B cell (primary cell): Measurements from ENCODE around the gene SDK1. TPM values are rescaled to one million over a fixed set of nuclear protein-coding genes. Genes with fewer than 3 reads are reported as not detected.

Source experiments
- ATAC-seq: fragments of 200-7000 bp; cut with Tn5 transposase; one replicate; pipeline ENCODE4 v1.10.0; 2021; ENCODE audit warnings: low read depth, mild to moderate bottlenecking, moderate number of reproducible peaks, moderate library complexity
- CTCF ChIA-PET: fragments of 350-600 bp; sonication (Branson Sonifier 250); formaldehyde crosslinking; loops from one replicate; lab custom pipeline; 2021; ENCODE audit warnings: antibody characterized with exemption, inconsistent platforms; lab: Charles Lee
- POLR2A ChIA-PET: fragments of 350-600 bp; sonication (Branson Sonifier 250); formaldehyde crosslinking; loops from one replicate; lab custom pipeline; 2021; ENCODE audit warnings: antibody characterized with exemption; lab: Charles Lee
- DNase-seq: peaks from one replicate; pipeline ENCODE4 v3.0.0; 2013
- H2AFZ ChIP-seq: 2 replicates; pipeline ENCODE4 v1.6.1; 2012; ENCODE audit warnings: mild to moderate bottlenecking, low read depth, low read length; ENCODE audit not compliant: insufficient read depth, poor library complexity, severe bottlenecking
- H3K27ac ChIP-seq, 2 donors: 1 replicate in 1 of 2; 2 replicates in 1 of 2; pipeline ENCODE4 v1.5.1; 2012 to 2013; ENCODE audit warnings: low read length in 2 of 2, mild to moderate bottlenecking in 2 of 2, moderate library complexity in 1 of 2
- H3K27me3 ChIP-seq, 4 experiments: fragments of 200-600 bp in 1 of 4; sonication (generic) in 1 of 4; replicated peaks in 1 of 4; 1 replicate in 2 of 4; 2 replicates in 2 of 4; pipeline versions ENCODE4 v1.6.1 to v1.7.0; 2013 to 2016; ENCODE audit warnings: low read length in 3 of 4, mild to moderate bottlenecking in 2 of 4, mixed read lengths in 1 of 4, moderate library complexity in 1 of 4; ENCODE audit not compliant: insufficient read depth in 4 of 4, control insufficient read depth in 3 of 4; ENCODE audit errors: control extremely low read depth in 1 of 4
- H3K36me3 ChIP-seq, 2 experiments: replicated peaks in 1 of 2; 1 replicate in 1 of 2; 2 replicates in 1 of 2; pipeline versions ENCODE4 v1.6.1 to v1.7.1; 2013; ENCODE audit warnings: low read length in 1 of 2; ENCODE audit not compliant: insufficient read depth in 2 of 2, control insufficient read depth in 1 of 2; ENCODE audit errors: control extremely low read depth in 1 of 2, extremely low read depth in 1 of 2
- H3K4me1 ChIP-seq, 2 donors: fragments of 200-600 bp in 1 of 2; sonication (generic) in 1 of 2; 1 replicate in 1 of 2; 2 replicates in 1 of 2; pipeline versions ENCODE4 v1.5.1 to v1.6.1; 2013 to 2017; ENCODE audit warnings: low read length in 2 of 2; ENCODE audit not compliant: control insufficient read depth in 2 of 2, insufficient read depth in 2 of 2
- H3K4me2 ChIP-seq: replicated peaks from 2 replicates; pipeline ENCODE3; 2012; ENCODE audit warnings: mild to moderate bottlenecking, low read depth, low read length; ENCODE audit not compliant: poor library complexity, severe bottlenecking
- H3K4me3 ChIP-seq, 5 experiments: fragments of 200-600 bp in 1 of 5; sonication (generic) in 1 of 5; 1 replicate in 3 of 5; 2 replicates in 2 of 5; pipeline versions ENCODE4 v1.5.1 to v1.7.0; 2011 to 2016; ENCODE audit warnings: low read length in 4 of 5, mild to moderate bottlenecking in 4 of 5, low read depth in 2 of 5, control low read depth in 1 of 5, moderate library complexity in 1 of 5; ENCODE audit not compliant: insufficient read depth in 1 of 5; ENCODE audit errors: control extremely low read depth in 1 of 5, extremely low read depth in 1 of 5
- H3K79me2 ChIP-seq: fragments of 200-600 bp; sonication (generic); one replicate; pipeline ENCODE4 v1.6.0; 2016; ENCODE audit warnings: low read length; ENCODE audit not compliant: control insufficient read depth, insufficient read depth
- H3K9ac ChIP-seq: fragments of 200-600 bp; sonication (generic); 2 replicates; pipeline ENCODE4 v1.6.1; 2017; ENCODE audit warnings: mild to moderate bottlenecking, low read length, moderate library complexity
- H3K9me3 ChIP-seq, 3 donors: one replicate each; pipeline versions ENCODE4 v1.6.1 to v1.7.1; 2013; ENCODE audit warnings: low read length in 2 of 3; ENCODE audit not compliant: control insufficient read depth in 2 of 3, insufficient read depth in 1 of 3; ENCODE audit errors: control extremely low read depth in 1 of 3
- H4K20me1 ChIP-seq: 2 replicates; pipeline ENCODE4 v1.6.0; 2012; ENCODE audit warnings: mild to moderate bottlenecking, low read length; ENCODE audit not compliant: insufficient read depth, control insufficient read depth, poor library complexity, severe bottlenecking
- H3K27ac Mint-ChIP-seq: one replicate; pipeline ENCODE4 v1.8.0; 2021; ENCODE audit warnings: mixed read lengths
- H3K27me3 Mint-ChIP-seq: one replicate; pipeline ENCODE4 v1.8.0; 2021; ENCODE audit warnings: mixed read lengths
- H3K4me1 Mint-ChIP-seq: one replicate; pipeline ENCODE4 v1.8.0; 2021; ENCODE audit warnings: mixed read lengths
- H3K4me3 Mint-ChIP-seq: one replicate; pipeline ENCODE4 v1.8.0; 2021; ENCODE audit warnings: mixed read lengths
- H3K9me3 Mint-ChIP-seq: one replicate; pipeline ENCODE4 v1.8.0; 2022; ENCODE audit warnings: mixed read lengths; ENCODE audit not compliant: insufficient read depth
- EZH2 ChIP-seq: IDR thresholded peaks from 2 replicates; pipeline ENCODE4 v1.6.1; 2012; ENCODE audit warnings: borderline replicate concordance, low read depth, mild to moderate bottlenecking, moderate library complexity, low read length; ENCODE audit not compliant: insufficient read depth, poor library complexity, severe bottlenecking
- WGBS: methylation state at CpG from one replicate; pipeline ENCODE4 v1.1.5; 2013; ENCODE audit warnings: missing lambda C conversion rate; ENCODE audit not compliant: insufficient coverage; 5-methylcytosine and 5-hydroxymethylcytosine counted together
- intact Hi-C: fragments of 100-400 bp; cut with micrococcal nuclease; formaldehyde crosslinking; loops from one replicate; pipeline ENCODE4 v1.10.0; 2022
- polyA plus RNA-seq: library from polyadenylated mRNA; depleted of rRNA; stranded (reverse); fragments of >200 nt; gene quantifications from 2 replicates; pipeline ENCODE4 v1.2.3, GENCODE V29; 2012
- total RNA-seq, 2 donors: library from RNA; stranded (reverse); fragments of 120-200 nt in 1 of 2; gene quantifications; 1 replicate in 1 of 2; 2 replicates in 1 of 2; pipeline versions ENCODE4 v1.2.3 to v1.2.4, GENCODE V29; 2013 to 2022
- TF ChIP-seq, protein P1 (sequence below): fragments of 200-600 bp; IDR thresholded peaks from one replicate; pipeline ENCODE4 v1.8.0; 2022; ENCODE audit warnings: antibody characterized with exemption, mild to moderate bottlenecking

Gene SDK1
- total and polyA plus RNA-seq, 2 donors (not counting 1 experiment from before 2014, with no cell fraction given), result 0.73 to 2.0 TPM

DNA sequence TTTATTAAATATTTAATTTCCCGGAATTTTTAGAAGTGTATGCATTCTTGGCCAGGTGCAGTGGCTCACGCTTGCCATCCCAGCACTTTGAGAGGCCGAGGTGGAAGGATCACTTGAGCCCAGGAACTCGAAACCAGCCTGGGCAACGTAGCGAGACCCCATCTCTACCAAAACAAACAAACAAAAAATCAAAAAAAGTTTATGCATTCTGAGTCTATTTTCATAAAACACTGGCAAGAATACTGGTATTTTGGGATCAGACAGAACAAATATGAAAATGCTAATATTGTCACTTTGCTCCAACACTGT is 940.2 kb downstream of the SDK1 start:
- no peaks in the 10 kb centered on the region for H3K4me1 Mint-ChIP-seq
- intact Hi-C loops, result no loop called here
- H3K27me3 Mint-ChIP-seq, result no peaks in the 10 kb centered on the region
- POLR2A ChIA-PET, result no interaction called here
- no peaks in the 10 kb centered on the region for H3K79me2 ChIP-seq
- H3K4me3 Mint-ChIP-seq, result no peak overlapping the region
- no peaks in the 10 kb centered on the region for H3K27me3 ChIP-seq
- no peak for TF ChIP-seq EZH2
- TF ChIP-seq, protein P1, sequence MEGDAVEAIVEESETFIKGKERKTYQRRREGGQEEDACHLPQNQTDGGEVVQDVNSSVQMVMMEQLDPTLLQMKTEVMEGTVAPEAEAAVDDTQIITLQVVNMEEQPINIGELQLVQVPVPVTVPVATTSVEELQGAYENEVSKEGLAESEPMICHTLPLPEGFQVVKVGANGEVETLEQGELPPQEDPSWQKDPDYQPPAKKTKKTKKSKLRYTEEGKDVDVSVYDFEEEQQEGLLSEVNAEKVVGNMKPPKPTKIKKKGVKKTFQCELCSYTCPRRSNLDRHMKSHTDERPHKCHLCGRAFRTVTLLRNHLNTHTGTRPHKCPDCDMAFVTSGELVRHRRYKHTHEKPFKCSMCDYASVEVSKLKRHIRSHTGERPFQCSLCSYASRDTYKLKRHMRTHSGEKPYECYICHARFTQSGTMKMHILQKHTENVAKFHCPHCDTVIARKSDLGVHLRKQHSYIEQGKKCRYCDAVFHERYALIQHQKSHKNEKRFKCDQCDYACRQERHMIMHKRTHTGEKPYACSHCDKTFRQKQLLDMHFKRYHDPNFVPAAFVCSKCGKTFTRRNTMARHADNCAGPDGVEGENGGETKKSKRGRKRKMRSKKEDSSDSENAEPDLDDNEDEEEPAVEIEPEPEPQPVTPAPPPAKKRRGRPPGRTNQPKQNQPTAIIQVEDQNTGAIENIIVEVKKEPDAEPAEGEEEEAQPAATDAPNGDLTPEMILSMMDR, result no peak
- no peak overlapping the region for H3K4me3 ChIP-seq
- peaks cover 0 to 35% (median 0%) of the 10 kb centered on the region in 3 donors for H3K9me3 ChIP-seq
- peaks cover 3% of the 10 kb centered on the region for H3K9me3 Mint-ChIP-seq
- 57% methylated on average over 2 of the region's 6 CpGs for WGBS
- no peaks in the 10 kb centered on the region for H3K4me1 ChIP-seq
- no peak overlapping the region for H2AFZ ChIP-seq
- CTCF ChIA-PET, result no interaction called here
- no peak overlapping the region for H3K9ac ChIP-seq
- no peak overlapping the region for H3K27ac ChIP-seq
- no peak overlapping the region for H3K4me2 ChIP-seq
- DNase-seq, result no peak
- no peak for ATAC-seq
- H3K36me3 ChIP-seq, result no peaks in the 10 kb centered on the region
- H3K27ac Mint-ChIP-seq, result no peak overlapping the region
- no peaks in the 10 kb centered on the region for H4K20me1 ChIP-seq

DNA sequence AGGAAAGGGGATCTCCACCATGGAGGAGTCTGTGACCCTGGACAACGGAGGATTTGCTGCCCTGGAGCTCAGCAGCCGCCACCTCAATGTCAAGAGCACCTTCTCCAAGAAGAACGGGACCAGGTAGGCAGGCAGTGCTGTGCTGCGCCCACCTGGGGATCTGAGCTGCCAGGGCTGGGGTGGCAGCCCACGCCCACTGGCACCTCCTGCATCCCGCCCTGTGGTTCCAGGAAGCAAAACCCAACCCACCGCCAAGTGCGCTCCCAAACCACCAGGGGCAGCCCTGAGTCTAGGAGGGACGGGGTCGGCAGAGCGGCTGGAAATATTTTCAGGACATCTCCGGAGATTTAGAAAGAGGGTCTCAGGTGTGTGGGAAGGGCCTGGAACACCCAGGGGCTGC is 940.7 kb downstream of the SDK1 start:
- no peak overlapping the region for H3K27ac ChIP-seq
- H3K27me3 ChIP-seq, result no peaks in the 10 kb centered on the region
- CTCF ChIA-PET, result no interaction called here
- H3K4me3 ChIP-seq, result no peak overlapping the region
- no peaks in the 10 kb centered on the region for H3K36me3 ChIP-seq
- POLR2A ChIA-PET, result no interaction called here
- Mint-ChIP-seq H3K27me3 (no peaks in the 10 kb centered on the region), H3K4me3 (no peak overlapping the region), H3K27ac (no peak overlapping the region), H3K4me1 (no peaks in the 10 kb centered on the region), H3K9me3 (peaks cover 3% of the 10 kb centered on the region)
- no peak overlapping the region for H2AFZ ChIP-seq
- intact Hi-C loops, result no loop called here
- H3K4me2 ChIP-seq, result no peak overlapping the region
- H3K79me2 ChIP-seq, result no peaks in the 10 kb centered on the region
- TF ChIP-seq, protein P1, result no peak
- TF ChIP-seq EZH2, result no peak
- H4K20me1 ChIP-seq, result no peaks in the 10 kb centered on the region
- ATAC-seq (no peak), DNase-seq (no peak)
- no peak overlapping the region for H3K9ac ChIP-seq
- H3K4me1 ChIP-seq, result no peaks in the 10 kb centered on the region
- peaks cover 0 to 40% (median 0%) of the 10 kb centered on the region in 3 donors for H3K9me3 ChIP-seq
- 92% methylated on average over 12 of the region's 12 CpGs for WGBS
